ENCODE data around the gene ELOVL3.

GRCh38 chr10:102220612-102221011, 5.5 kb upstream of the ELOVL3 start:
- TF ChIP-seq, protein P1, sequence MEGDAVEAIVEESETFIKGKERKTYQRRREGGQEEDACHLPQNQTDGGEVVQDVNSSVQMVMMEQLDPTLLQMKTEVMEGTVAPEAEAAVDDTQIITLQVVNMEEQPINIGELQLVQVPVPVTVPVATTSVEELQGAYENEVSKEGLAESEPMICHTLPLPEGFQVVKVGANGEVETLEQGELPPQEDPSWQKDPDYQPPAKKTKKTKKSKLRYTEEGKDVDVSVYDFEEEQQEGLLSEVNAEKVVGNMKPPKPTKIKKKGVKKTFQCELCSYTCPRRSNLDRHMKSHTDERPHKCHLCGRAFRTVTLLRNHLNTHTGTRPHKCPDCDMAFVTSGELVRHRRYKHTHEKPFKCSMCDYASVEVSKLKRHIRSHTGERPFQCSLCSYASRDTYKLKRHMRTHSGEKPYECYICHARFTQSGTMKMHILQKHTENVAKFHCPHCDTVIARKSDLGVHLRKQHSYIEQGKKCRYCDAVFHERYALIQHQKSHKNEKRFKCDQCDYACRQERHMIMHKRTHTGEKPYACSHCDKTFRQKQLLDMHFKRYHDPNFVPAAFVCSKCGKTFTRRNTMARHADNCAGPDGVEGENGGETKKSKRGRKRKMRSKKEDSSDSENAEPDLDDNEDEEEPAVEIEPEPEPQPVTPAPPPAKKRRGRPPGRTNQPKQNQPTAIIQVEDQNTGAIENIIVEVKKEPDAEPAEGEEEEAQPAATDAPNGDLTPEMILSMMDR (IDR thresholded peaks at IDR 0.05; ENCODE audit: insufficient read depth, low read length), result no peak
- TF ChIP-seq, protein P2, sequence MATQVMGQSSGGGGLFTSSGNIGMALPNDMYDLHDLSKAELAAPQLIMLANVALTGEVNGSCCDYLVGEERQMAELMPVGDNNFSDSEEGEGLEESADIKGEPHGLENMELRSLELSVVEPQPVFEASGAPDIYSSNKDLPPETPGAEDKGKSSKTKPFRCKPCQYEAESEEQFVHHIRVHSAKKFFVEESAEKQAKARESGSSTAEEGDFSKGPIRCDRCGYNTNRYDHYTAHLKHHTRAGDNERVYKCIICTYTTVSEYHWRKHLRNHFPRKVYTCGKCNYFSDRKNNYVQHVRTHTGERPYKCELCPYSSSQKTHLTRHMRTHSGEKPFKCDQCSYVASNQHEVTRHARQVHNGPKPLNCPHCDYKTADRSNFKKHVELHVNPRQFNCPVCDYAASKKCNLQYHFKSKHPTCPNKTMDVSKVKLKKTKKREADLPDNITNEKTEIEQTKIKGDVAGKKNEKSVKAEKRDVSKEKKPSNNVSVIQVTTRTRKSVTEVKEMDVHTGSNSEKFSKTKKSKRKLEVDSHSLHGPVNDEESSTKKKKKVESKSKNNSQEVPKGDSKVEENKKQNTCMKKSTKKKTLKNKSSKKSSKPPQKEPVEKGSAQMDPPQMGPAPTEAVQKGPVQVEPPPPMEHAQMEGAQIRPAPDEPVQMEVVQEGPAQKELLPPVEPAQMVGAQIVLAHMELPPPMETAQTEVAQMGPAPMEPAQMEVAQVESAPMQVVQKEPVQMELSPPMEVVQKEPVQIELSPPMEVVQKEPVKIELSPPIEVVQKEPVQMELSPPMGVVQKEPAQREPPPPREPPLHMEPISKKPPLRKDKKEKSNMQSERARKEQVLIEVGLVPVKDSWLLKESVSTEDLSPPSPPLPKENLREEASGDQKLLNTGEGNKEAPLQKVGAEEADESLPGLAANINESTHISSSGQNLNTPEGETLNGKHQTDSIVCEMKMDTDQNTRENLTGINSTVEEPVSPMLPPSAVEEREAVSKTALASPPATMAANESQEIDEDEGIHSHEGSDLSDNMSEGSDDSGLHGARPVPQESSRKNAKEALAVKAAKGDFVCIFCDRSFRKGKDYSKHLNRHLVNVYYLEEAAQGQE (IDR thresholded peaks at IDR 0.05; ENCODE audit: insufficient replicate concordance, low read depth), result no peak
- TF ChIP-seq POLR2AphosphoS5 (IDR thresholded peaks at IDR 0.05; ENCODE audit: low read depth), result no peak
- TF ChIP-seq GABPA (IDR thresholded peaks at IDR 0.05; ENCODE audit: low read depth), result no peak
- TF ChIP-seq SPI1 (IDR thresholded peaks at IDR 0.05; ENCODE audit: borderline replicate concordance, low read depth), result no peak
